Stimulated activated CD8-positive, alpha-beta memory T cell treated with anti-CD3 and anti-CD28 coated beads, Interleukin-7, amount 100 ng/mL, for 24 hours (primary cell): ENCODE data around the gene PHC3.
"Not testable (repeated sequence)": the region's sequence is repeated elsewhere in the genome, so short reads cannot be mapped to it uniquely, and the experiment has no call there.

Source experiments
- DNase-seq: peaks from one replicate; pipeline ENCODE4 v3.0.0-alpha.2; 2020; ENCODE audit warnings: low read depth

PHC3 gene

DNA sequence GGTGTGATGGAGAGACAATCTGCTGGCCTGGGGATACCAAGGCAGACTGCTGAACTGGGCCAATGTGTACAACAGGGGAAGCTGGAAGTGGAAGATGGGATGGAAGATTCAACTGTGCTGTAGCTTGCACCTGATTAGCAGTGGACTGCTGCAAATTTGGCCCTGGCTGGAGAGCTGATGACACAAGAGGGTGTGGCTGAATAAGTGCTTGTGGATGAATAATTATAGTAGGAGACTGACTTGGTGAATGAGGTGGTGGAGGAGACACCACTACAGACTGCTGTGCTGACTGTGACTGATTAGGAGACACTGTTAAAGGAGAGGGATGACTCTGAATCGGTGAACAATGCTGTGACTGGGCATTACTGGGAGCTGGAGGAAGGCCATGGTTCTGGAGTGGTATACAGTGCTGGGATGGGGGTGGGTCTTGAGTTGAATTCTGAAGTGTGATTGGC lies 52.5 kb downstream of the PHC3 start:
- DNase-seq: no peak

- DNase-seq: no peak
These were observed 53.1 kb downstream of the PHC3 start for GRCh38 chr3:170128259-170128976.

DNA sequence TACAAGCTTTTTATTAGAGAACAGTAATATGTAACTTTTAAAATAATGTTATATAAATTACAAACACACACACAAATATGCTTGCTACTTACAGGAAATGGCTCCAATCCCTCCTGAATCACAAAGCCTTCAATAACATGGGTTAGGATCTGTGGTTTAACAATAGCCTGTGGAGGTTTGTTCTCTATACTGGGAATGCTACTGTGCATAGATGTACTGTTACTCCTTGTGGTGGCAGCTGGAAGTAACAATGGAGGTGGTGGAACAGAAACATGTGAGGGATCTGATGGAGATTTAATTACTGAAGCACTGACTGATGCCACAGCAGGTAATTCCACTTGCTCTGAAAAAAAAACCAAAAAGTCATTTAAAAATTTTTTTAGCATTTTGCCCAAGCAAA lies 64.4 kb downstream of the PHC3 start:
- DNase-seq: no peak

DNA sequence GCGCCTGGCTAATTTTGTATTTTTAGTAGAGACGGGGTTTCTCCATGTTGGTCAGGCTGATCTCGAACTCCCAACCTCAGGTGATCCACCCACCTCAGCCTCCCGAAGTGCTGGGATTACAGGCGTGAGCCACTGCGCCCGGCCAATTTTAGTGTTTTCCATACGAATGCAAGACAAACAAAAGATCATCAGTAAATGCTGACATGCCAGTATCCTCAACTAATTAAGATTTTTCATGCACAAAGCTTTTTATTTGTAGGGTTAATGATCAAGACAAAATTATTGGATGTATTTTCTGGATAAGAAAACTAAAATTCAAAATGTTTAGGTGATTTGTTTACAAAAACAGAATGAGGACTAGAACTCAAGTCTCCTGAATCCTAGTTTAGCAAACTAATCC lies 67.4 kb downstream of the PHC3 start:
- not testable (repeated sequence) for DNase-seq

GRCh38 chr3:170111147-170111771 lies 70.3 kb downstream of the PHC3 start:
- no peak for DNase-seq

- DNase-seq: no peak
These were observed 71.8 kb downstream of the PHC3 start for GRCh38 chr3:170109579-170110293.

GRCh38 chr3:170108955-170109354 lies 72.6 kb downstream of the PHC3 start:
- no peak for DNase-seq

DNA sequence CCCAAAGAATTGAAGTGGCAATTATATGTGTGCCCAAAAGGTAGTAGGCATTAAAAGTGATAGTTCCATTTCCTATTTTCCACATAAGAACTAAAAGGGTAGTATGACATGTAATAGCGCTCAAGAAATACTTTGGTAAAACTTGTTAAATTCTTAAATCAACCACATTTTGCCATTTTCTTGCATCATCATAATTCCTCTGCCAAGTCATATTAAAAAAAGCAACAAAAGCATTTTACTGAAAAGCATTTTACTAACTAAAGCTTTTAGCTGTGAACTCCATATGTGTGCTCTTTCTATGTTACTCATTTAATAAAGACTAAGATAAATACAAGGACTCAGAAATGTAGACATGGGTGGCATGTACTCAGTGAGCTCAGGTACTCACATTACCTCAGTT lies 73.6 kb downstream of the PHC3 start:
- no peak for DNase-seq

GRCh38 chr3:170102431-170102830 lies 79.1 kb downstream of the PHC3 start:
- DNase-seq: no peak

DNA sequence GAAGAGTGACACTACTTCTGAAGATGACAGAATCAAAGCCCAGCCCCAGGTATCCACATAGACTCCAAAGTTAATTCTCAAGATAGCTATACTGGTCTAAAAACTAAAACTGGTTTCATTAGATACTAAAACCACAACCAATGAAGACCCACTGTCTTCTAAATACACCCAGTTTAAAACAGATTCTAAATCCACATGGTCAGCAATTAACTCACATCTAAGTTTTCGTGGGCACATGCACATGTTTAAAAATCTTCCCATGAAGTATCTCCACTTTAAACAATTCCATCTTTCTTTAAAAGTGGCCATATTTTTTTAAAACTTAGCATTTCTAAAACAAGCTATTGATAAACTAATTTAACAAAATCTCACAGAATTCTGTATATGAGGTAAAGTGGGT lies 80.6 kb downstream of the PHC3 start:
- DNase-seq: no peak

GRCh38 chr3:170098753-170099152 lies 82.8 kb downstream of the PHC3 start:
- no peak for DNase-seq

- DNase-seq: no peak
These were observed 85.2 kb downstream of the PHC3 start for GRCh38 chr3:170096342-170096741.

GRCh38 chr3:170095771-170096170 lies 85.8 kb downstream of the PHC3 start:
- no peak for DNase-seq

DNA sequence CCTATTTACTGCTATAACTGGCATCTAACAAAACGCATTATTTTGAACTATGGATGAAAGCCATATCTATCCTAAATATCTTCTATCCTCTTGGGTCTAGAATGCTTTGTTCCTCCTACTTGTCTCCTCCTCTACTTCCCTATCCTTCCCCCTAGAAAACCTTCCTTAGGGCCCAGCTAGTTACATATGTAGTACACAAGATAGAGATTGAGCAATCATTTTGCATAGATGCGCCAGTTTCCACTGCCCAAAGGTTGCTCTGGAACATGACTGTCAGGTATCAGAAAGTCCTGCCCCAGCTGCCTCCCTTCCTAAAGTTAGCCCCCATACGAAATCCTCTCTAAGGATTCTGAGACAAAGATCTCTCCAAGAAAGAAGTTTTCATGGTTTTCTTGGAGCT lies 88.6 kb downstream of the PHC3 start:
- DNase-seq: no peak

GRCh38 chr3:170090601-170090981 lies 90.9 kb downstream of the PHC3 start:
- DNase-seq: no peak

DNA sequence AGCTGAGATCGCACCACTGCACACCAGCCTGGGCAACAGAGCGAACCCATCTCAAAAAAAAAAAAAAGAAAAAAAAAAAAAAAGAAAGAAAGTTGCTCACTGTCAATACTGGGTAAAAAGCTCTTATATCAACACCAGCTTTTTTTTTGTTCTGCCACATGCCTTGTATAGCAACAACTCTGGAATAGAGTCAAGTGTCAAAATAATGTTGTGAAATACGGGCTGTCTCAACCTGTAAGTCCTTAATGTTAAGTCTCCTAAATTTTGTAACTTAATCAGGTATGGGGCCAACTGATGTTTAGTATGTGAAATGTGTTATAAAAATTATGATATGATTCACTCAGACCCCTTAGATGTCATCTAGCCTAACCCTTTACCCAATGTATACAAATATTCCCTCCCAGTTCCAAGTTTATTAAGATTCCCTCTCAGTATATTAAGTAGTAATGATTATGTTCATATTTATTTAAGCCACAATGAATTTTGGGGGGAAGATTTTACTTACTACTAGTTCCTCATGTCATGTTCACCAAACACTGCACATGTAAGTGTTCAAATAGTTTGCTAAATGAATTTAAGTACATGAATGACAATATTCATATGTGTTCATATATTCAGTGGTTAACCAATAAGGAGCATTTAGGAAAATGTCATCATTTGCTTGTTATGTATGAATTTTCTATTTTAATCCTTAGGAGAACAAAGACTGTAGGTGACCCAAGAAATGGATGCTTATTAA lies 91.5 kb downstream of the PHC3 start:
- no peak for DNase-seq

- DNase-seq: no peak
These were observed 96.1 kb downstream of the PHC3 start for GRCh38 chr3:170085396-170085795.

DNA sequence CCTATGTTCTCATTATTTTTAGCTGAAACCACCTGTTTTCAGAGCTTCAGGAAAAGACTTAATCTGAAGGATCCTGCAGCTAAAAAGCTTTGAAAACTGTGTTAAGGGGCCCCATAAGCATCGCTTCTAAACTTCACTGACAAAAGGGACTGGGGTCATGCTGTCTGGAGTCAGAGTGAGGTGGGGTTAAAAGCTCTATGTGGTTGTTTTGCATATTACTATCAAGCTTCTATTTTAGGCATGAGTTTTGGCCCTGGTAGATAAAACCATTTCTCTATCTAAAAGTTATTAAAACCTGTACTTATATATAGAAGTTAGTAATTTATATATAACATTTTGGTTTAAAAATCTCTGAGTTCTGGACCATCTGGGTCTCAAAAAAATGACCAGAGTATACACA lies 98.2 kb downstream of the PHC3 start:
- DNase-seq: no peak

DNA sequence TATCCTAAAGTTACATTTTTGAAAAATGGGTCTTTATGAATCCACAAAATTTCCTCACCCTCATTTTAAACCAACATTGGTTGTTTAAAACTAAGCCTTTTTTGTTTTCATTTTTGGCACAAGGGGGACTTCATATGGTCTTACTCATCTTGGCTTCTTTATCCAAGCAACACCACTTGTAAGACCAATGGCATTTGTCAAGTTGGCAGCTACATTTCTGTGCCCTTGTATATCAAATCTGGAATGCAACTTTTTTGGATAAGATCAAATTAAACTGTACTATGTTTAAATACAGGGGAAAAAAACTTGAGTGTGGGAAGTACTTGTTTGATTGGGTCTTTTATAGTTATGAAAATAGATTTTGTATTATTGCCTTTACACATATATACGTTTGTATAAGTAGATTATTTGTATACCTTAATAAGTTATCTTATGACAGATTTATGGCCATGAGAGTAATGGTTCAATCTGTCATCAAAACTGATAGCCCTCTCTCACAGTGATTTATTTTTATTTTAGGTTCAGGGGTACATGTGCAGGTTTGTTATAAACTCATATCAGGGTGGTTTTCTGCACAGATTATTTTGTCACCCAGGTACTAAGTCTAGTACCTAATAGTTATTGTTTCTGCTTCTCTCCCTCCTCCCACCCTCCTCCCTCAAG lies 100.3 kb downstream of the PHC3 start:
- DNase-seq: no peak

DNA sequence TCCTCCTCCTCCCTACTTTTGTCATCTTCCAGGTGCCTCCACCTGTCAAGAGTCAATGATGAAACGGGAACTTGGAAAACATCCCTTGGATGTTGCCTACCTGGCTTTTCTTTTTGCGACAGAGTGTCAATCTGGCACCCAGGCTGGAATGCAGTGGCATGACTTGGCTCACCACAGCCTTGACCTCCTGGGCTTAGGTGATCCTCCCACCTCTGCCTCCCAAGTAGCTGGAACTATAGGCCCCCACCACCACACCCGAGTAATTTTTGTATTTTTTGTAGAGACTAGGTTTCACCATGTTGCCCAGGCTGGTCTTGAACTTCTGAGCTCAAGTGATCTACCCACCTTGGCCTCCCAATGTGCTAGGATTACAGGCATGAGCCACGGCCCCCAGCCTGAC lies 100.9 kb downstream of the PHC3 start:
- no peak for DNase-seq

- DNase-seq: no peak
These were observed 101.9 kb downstream of the PHC3 start for GRCh38 chr3:170079536-170080165.
